HG03520 (cell line): ENCODE results near the gene MTAP.

Experiments used
- ATAC-seq: cut with Tn5 transposase; IDR thresholded peaks from one replicate; pipeline ENCODE4 v1.9.1; 2021; ENCODE audit warnings: mild to moderate bottlenecking, moderate library complexity; ENCODE audit not compliant: unreplicated experiment

The MTAP gene

GRCh38 chr9:21968331-21969010 is 166.0 kb downstream of the MTAP start:
- ATAC-seq: no peak

DNA sequence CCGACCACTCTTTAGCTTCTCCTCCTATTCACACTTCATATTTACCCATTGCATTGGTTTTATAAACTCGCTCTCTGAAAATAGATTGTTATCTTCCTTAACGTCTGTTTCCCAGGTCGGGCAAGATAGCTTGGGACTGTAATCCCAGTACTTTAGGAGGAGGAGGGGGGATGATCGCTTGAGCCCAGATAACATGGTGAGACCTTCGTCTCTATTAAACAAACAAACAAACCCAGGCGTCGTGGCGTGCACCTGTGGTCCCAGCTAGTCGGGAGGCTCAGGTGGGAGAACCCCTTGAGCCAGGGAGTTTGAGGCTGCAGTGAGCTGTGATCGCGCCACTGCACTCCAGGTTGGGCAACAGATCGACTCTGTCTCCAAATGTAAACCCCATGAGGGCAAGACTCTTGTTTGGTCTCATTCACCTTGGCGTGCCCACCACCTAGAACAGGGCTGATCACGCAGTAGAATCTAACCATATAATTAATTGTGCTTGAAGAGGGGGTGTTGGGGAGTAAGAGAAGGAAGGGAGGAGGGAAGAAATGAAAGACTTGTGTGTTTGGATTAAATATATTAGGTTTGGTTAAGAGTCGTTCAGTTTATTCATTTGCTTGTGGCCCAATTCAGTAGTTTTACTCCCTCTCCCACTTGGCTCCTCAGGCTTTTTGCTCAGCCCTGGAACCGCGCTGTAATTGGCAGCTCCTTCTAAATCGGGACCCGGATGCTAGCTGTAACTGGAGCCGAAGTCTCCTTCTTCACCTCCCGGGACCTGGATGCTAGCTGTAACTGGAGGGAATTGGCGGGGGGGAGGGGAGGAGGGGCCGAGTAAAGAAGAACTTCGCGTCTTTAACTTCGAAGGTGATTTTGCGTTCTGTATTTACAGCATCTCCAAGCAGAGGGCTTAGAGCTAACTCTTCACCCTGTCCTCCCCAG is 166.8 kb downstream of the MTAP start:
- no peak for ATAC-seq

DNA sequence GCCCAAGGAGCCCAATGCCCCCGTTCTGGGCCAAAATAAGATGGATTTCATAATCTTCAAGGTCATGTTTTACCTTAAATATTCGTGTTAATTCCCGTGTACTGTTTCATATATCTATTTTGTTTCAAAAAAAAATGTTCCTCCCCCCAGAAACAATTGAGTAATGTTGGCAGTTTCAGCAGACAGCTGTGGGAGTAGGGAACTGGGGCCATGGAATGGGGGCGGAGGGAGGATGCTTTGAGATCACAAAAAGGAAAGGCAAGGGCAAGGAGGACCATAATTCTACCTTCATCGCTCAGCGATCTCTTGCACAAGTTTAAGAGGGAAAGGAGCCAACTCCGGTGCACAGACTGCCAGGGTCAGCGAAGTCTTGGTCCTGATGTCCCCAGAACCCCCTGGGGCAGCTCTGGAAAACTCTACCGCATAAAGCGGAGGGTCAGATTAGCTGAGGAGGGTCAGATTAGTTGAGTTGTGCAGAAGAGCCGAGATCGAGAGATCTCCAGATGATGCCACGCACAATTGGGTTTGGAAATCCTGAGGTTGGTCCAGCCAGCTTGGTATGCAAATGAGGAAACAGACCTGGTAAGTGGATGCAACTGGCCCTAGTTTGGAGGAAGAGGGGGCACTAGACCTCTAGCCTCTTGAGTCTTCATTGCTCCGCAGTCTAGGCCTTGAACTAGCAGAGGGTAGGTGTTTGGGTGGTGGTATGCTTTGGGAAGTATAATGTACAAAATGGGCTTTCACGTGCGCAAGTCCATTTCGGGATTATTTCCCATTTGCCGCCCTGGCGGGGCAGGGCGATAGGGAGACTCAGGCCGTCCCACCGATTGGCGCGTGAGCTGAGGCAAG is 167.7 kb downstream of the MTAP start:
- no peak for ATAC-seq

DNA sequence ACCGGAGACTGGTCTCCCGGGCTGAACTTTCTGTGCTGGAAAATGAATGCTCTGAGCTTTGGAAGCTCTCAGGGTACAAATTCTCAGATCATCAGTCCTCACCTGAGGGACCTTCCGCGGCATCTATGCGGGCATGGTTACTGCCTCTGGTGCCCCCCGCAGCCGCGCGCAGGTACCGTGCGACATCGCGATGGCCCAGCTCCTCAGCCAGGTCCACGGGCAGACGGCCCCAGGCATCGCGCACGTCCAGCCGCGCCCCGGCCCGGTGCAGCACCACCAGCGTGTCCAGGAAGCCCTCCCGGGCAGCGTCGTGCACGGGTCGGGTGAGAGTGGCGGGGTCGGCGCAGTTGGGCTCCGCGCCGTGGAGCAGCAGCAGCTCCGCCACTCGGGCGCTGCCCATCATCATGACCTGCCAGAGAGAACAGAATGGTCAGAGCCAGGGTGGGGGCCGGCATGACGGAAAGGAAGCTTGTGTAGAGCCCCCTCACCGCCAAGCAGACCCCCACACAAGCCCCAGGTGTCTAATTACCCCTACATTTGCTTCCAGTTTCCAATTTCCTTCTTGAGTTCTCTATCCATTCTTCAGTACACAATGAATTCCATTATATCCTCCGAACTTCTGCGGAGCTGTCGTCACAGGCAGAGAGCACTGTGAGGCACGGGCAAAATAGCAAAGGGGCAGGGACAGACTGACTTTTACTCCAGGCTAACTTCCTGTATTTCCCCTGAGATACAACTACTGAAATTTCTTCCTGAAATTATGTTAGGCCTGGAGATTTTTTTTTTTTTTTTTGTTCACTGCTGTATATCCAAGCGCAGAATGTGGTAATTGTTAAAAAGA is 168.6 kb downstream of the MTAP start:
- no peak for ATAC-seq

GRCh38 chr9:21972361-21972760 is 169.9 kb downstream of the MTAP start:
- ATAC-seq: no peak

DNA sequence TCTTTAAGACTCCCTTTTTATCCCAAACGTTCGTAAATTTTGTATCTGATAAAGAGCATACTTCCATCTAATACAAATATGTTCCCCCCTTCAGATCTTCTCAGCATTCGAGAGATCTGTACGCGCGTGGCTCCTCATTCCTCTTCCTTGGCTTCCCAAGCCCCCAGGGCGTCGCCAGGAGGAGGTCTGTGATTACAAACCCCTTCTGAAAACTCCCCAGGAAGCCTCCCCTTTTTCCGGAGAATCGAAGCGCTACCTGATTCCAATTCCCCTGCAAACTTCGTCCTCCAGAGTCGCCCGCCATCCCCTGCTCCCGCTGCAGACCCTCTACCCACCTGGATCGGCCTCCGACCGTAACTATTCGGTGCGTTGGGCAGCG is 171.9 kb downstream of the MTAP start:
- no peak for ATAC-seq

- ATAC-seq: peak; percentile 55
Measured at GRCh38 chr9:21974722-21975409, 172.4 kb downstream of the MTAP start.

DNA sequence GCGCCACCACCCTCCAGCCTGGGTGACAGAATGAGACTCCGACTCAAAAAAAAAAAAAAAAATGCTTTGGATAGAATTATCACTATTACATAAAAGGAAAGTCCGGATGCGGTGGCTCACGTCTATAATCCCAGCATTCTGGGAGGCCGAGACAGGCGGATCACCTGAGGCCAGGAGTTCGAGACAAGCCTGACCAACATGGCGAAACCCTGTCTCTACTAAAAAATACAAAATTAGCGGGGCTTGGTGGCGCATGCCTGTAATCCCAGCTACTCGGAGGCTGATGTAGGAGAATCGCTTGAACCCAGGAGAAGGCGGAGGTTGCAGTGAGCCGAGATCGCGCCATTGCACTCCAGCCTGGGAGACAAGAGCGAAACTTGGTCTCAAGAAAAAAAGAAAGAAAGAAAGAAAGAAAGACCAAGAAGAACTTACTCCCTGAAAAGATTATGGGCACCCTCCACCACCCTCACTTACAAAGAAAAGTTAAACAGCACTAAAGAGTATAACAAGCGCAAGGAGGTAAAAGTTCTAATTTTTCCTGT is 174.0 kb downstream of the MTAP start:
- no peak for ATAC-seq

GRCh38 chr9:21982391-21982790 is 180.0 kb downstream of the MTAP start:
- ATAC-seq: no peak

- ATAC-seq: no peak
Measured at GRCh38 chr9:21982861-21983560, 180.6 kb downstream of the MTAP start.

DNA sequence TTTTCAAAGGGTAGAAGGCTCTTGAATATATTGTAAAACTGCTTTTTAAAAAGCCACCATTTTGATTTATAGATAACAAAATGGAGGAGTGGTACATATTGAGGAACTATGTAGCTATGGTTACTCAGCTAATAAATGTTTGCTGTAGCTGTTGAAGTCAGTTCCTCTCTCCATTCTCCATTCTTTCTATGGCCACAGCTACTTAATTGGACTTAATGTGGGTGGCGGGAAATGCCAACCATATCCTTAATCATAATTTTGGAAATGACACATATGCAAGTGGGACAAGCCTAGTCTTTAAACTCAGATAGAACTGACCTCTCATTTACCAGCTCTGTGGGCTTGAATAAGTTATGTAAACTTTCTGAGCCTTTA is 181.1 kb downstream of the MTAP start:
- ATAC-seq: no peak

DNA sequence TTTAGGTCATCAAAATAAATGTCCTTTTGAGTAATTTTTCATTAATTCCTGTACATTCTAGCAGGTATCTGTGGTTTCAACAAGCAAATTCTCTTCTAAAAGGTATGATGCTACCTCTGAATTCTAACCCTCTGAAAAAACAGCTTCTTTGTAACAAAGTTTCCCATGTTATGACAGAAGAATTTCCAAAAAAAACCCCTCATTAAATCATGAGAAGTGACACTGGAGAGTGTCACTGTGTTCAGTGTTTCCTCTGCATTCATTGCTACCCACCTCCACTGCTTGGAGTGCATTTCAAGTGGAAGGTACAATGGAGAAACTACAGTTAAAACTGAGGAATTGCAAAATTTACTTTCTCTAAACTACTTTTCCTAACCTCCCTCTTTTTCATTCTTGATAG is 181.7 kb downstream of the MTAP start:
- no peak for ATAC-seq

GRCh38 chr9:21985964-21986667 is 183.7 kb downstream of the MTAP start:
- no peak for ATAC-seq
